HL-60 (cell line): ENCODE measurements around the gene SH2B3.

Experiments used
- GABPA ChIP-seq: IDR thresholded peaks from 2 replicates; pipeline ENCODE4 v1.6.1; 2012; ENCODE audit warnings: low read depth
- POLR2AphosphoS5 ChIP-seq: IDR thresholded peaks from 2 replicates; pipeline ENCODE4 v1.6.1; 2012; ENCODE audit warnings: low read depth
- SPI1 ChIP-seq: IDR thresholded peaks from 2 replicates; pipeline ENCODE4 v1.6.1; 2012; ENCODE audit warnings: low read depth, mild to moderate bottlenecking, borderline replicate concordance
- TF ChIP-seq, protein P1 (sequence below): IDR thresholded peaks from one replicate; pipeline ENCODE4 v1.5.1; 2011; ENCODE audit warnings: low read length, control low read depth, inconsistent platforms; ENCODE audit not compliant: insufficient read depth
- TF ChIP-seq, protein P2 (sequence below): IDR thresholded peaks from 2 replicates; pipeline ENCODE4 v1.6.1; 2012; ENCODE audit warnings: low read depth; ENCODE audit not compliant: insufficient replicate concordance

GRCh38 chr12:111443586-111443985 lies 37.9 kb downstream of the SH2B3 start:
- no peak; the same call in 1 of the 2 replicates for TF ChIP-seq POLR2AphosphoS5
- TF ChIP-seq, protein P1, sequence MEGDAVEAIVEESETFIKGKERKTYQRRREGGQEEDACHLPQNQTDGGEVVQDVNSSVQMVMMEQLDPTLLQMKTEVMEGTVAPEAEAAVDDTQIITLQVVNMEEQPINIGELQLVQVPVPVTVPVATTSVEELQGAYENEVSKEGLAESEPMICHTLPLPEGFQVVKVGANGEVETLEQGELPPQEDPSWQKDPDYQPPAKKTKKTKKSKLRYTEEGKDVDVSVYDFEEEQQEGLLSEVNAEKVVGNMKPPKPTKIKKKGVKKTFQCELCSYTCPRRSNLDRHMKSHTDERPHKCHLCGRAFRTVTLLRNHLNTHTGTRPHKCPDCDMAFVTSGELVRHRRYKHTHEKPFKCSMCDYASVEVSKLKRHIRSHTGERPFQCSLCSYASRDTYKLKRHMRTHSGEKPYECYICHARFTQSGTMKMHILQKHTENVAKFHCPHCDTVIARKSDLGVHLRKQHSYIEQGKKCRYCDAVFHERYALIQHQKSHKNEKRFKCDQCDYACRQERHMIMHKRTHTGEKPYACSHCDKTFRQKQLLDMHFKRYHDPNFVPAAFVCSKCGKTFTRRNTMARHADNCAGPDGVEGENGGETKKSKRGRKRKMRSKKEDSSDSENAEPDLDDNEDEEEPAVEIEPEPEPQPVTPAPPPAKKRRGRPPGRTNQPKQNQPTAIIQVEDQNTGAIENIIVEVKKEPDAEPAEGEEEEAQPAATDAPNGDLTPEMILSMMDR, result no peak
- TF ChIP-seq, protein P2, sequence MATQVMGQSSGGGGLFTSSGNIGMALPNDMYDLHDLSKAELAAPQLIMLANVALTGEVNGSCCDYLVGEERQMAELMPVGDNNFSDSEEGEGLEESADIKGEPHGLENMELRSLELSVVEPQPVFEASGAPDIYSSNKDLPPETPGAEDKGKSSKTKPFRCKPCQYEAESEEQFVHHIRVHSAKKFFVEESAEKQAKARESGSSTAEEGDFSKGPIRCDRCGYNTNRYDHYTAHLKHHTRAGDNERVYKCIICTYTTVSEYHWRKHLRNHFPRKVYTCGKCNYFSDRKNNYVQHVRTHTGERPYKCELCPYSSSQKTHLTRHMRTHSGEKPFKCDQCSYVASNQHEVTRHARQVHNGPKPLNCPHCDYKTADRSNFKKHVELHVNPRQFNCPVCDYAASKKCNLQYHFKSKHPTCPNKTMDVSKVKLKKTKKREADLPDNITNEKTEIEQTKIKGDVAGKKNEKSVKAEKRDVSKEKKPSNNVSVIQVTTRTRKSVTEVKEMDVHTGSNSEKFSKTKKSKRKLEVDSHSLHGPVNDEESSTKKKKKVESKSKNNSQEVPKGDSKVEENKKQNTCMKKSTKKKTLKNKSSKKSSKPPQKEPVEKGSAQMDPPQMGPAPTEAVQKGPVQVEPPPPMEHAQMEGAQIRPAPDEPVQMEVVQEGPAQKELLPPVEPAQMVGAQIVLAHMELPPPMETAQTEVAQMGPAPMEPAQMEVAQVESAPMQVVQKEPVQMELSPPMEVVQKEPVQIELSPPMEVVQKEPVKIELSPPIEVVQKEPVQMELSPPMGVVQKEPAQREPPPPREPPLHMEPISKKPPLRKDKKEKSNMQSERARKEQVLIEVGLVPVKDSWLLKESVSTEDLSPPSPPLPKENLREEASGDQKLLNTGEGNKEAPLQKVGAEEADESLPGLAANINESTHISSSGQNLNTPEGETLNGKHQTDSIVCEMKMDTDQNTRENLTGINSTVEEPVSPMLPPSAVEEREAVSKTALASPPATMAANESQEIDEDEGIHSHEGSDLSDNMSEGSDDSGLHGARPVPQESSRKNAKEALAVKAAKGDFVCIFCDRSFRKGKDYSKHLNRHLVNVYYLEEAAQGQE, result no peak
- no peak for TF ChIP-seq GABPA
- TF ChIP-seq SPI1, result no peak
